ENCODE data around the gene LRP5.

LRP5 gene

GRCh38 chr11:68401856-68402255, 89.5 kb downstream of the LRP5 start:
- DNase-seq, result no peak

- DNase-seq, result no peak
These were observed 90.1 kb downstream of the LRP5 start for GRCh38 chr11:68402355-68403031.

GRCh38 chr11:68403424-68403823, 91.0 kb downstream of the LRP5 start:
- DNase-seq, result no peak

GRCh38 chr11:68403831-68404230, 91.4 kb downstream of the LRP5 start:
- DNase-seq, result no peak

GRCh38 chr11:68406324-68407313, 94.2 kb downstream of the LRP5 start:
- DNase-seq, result no peak

- no peak for DNase-seq
These were observed 96.1 kb downstream of the LRP5 start for GRCh38 chr11:68408512-68408911.

GRCh38 chr11:68409748-68410344, 97.5 kb downstream of the LRP5 start:
- DNase-seq, result no peak

GRCh38 chr11:68411501-68411991, 99.2 kb downstream of the LRP5 start:
- no peak for DNase-seq

GRCh38 chr11:68412593-68413475, 100.4 kb downstream of the LRP5 start:
- peak; percentile 26 for DNase-seq

- DNase-seq, result no peak
These were observed 101.2 kb downstream of the LRP5 start for GRCh38 chr11:68413591-68413999.

- DNase-seq, result no peak
These were observed 102.3 kb downstream of the LRP5 start for GRCh38 chr11:68414496-68415221.

- DNase-seq, result no peak
These were observed 103.7 kb downstream of the LRP5 start for GRCh38 chr11:68416070-68416578.

- DNase-seq, result no peak
These were observed 106.3 kb downstream of the LRP5 start for GRCh38 chr11:68418648-68419047.

GRCh38 chr11:68420171-68420570, 107.8 kb downstream of the LRP5 start:
- DNase-seq, result no peak

GRCh38 chr11:68423481-68423880, 111.1 kb downstream of the LRP5 start:
- DNase-seq, result no peak

GRCh38 chr11:68424101-68424632, 111.8 kb downstream of the LRP5 start:
- no peak for DNase-seq

GRCh38 chr11:68424981-68425865, 112.8 kb downstream of the LRP5 start:
- no peak for DNase-seq

- DNase-seq, result no peak
These were observed 113.5 kb downstream of the LRP5 start for GRCh38 chr11:68425866-68426380.

GRCh38 chr11:68429661-68430060, 117.3 kb downstream of the LRP5 start:
- no peak for DNase-seq

- DNase-seq, result no peak
These were observed 118.0 kb downstream of the LRP5 start for GRCh38 chr11:68430384-68430783.

All from stimulated activated CD4-positive, alpha-beta T cell treated with anti-CD3 and anti-CD28 coated beads, Interleukin-4, amount 100 ng/mL, for 24 hours (primary cell).